Mammary epithelial cell (primary cell): ENCODE data around the gene RXRA.

Experiments used
- EZH2 ChIP-seq: IDR thresholded peaks from 2 replicates; pipeline ENCODE4 v1.6.1; 2012; ENCODE audit warnings: low read length, inconsistent platforms, borderline replicate concordance
- TF ChIP-seq, protein P1 (sequence below), 2 donors: IDR thresholded peaks in 1 of 2; conservative IDR thresholded peaks in 1 of 2; 2 replicates each; pipeline ENCODE4 v1.5.1; 2011 to 2012; ENCODE audit warnings: inconsistent platforms in 2 of 2, low read length in 2 of 2, mild to moderate bottlenecking in 2 of 2, control low read depth in 1 of 2, low read depth in 1 of 2; ENCODE audit not compliant: insufficient read depth in 1 of 2; ENCODE audit errors: extremely low read depth in 1 of 2

DNA sequence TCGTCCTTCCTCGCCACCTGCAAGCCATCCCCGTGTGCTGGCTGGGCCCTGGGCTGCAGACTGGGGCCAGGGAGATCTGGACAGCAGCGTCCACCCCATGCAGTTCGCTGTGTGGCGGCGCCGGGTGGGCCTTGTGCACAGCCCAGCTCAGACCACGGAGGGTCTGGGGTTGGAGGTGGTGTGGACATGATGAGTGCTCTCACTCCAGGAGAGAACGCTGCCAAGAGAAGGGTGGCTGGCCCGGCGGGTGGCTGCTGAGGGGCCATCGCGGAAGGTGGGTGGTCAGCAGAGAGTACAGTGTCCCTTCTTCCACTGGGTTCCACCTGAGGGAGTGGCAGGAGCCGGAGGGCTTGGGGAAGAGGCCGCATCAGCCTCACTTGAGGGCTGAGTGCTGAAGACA, 44.4 kb downstream of the RXRA start:
- TF ChIP-seq, protein P1, sequence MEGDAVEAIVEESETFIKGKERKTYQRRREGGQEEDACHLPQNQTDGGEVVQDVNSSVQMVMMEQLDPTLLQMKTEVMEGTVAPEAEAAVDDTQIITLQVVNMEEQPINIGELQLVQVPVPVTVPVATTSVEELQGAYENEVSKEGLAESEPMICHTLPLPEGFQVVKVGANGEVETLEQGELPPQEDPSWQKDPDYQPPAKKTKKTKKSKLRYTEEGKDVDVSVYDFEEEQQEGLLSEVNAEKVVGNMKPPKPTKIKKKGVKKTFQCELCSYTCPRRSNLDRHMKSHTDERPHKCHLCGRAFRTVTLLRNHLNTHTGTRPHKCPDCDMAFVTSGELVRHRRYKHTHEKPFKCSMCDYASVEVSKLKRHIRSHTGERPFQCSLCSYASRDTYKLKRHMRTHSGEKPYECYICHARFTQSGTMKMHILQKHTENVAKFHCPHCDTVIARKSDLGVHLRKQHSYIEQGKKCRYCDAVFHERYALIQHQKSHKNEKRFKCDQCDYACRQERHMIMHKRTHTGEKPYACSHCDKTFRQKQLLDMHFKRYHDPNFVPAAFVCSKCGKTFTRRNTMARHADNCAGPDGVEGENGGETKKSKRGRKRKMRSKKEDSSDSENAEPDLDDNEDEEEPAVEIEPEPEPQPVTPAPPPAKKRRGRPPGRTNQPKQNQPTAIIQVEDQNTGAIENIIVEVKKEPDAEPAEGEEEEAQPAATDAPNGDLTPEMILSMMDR (conservative IDR thresholded peaks at IDR 0.05 in 1 of 2, IDR thresholded peaks at IDR 0.05 in 1 of 2; ENCODE audit: extremely low read depth in 1 of 2, insufficient read depth in 1 of 2, low read depth in 1 of 2, low read length in 2 of 2): no peak
- TF ChIP-seq EZH2: no peak
